Astrocyte (in vitro differentiated cells and primary cell): ENCODE results near the gene OR2A12. TPM values are rescaled to one million over a fixed set of nuclear protein-coding genes. Genes with fewer than 3 reads are reported as not detected.

ENCODE experiments used
- DNase-seq: peaks from one replicate; pipeline ENCODE4 v3.0.0-alpha.2; 2010; ENCODE audit warnings: low read depth
- FAIRE-seq: peaks from 2 replicates; lab custom pipeline; 2011; peaks lifted over from hg19 to GRCh38; lab: Jason Lieb, UNC
- H2AFZ ChIP-seq: 2 replicates; pipeline ENCODE4 v1.6.0; 2012; ENCODE audit warnings: low read depth, low read length, inconsistent platforms
- H3K27ac ChIP-seq: 2 replicates; pipeline ENCODE4 v1.5.1; 2011; ENCODE audit warnings: low read depth, low read length, inconsistent platforms
- H3K27me3 ChIP-seq: 2 replicates; pipeline ENCODE4 v1.6.0; 2011; ENCODE audit warnings: low read length, inconsistent platforms; ENCODE audit not compliant: insufficient read depth
- H3K36me3 ChIP-seq: 2 replicates; pipeline ENCODE4 v1.5.1; 2011; ENCODE audit warnings: low read length, inconsistent platforms; ENCODE audit not compliant: insufficient read depth
- H3K4me1 ChIP-seq: 2 replicates; pipeline ENCODE4 v1.5.1; 2011; ENCODE audit warnings: low read length, inconsistent platforms; ENCODE audit not compliant: insufficient read depth
- H3K4me2 ChIP-seq: 2 replicates; pipeline ENCODE4 v1.6.0; 2012; ENCODE audit warnings: low read length, inconsistent platforms
- H3K4me3 ChIP-seq: 2 replicates; pipeline ENCODE4 v1.5.1; 2011; ENCODE audit warnings: low read depth, mild to moderate bottlenecking, low read length, inconsistent platforms; ENCODE audit not compliant: insufficient read depth
- H3K79me2 ChIP-seq: 2 replicates; pipeline ENCODE4 v1.6.0; 2012; ENCODE audit warnings: mild to moderate bottlenecking, low read length, inconsistent platforms; ENCODE audit not compliant: insufficient read depth
- H3K9ac ChIP-seq: 2 replicates; pipeline ENCODE4 v1.6.0; 2012; ENCODE audit warnings: mild to moderate bottlenecking, low read length, inconsistent platforms
- H3K9me3 ChIP-seq: 2 replicates; pipeline ENCODE4 v1.5.1; 2012; ENCODE audit warnings: low read depth, mild to moderate bottlenecking, low read length, inconsistent platforms; ENCODE audit not compliant: insufficient read depth
- H4K20me1 ChIP-seq: 2 replicates; pipeline ENCODE4 v1.6.0; 2012; ENCODE audit warnings: low read length, inconsistent platforms; ENCODE audit not compliant: insufficient read depth
- H3K27ac Mint-ChIP-seq: one replicate; pipeline ENCODE4 v1.8.0; 2021; ENCODE audit warnings: mild to moderate bottlenecking, mixed read lengths; ENCODE audit not compliant: unreplicated experiment
- H3K27me3 Mint-ChIP-seq: one replicate; pipeline ENCODE4 v1.8.0; 2021; ENCODE audit warnings: low read depth, mixed read lengths; ENCODE audit not compliant: unreplicated experiment
- H3K36me3 Mint-ChIP-seq: one replicate; pipeline ENCODE4 v1.8.0; 2021; ENCODE audit warnings: low read depth, mixed read lengths; ENCODE audit not compliant: unreplicated experiment
- H3K4me1 Mint-ChIP-seq: one replicate; pipeline ENCODE4 v1.8.0; 2021; ENCODE audit warnings: low read depth, mixed read lengths; ENCODE audit not compliant: unreplicated experiment
- H3K4me3 Mint-ChIP-seq: one replicate; pipeline ENCODE4 v1.8.0; 2021; ENCODE audit warnings: mild to moderate bottlenecking, moderate library complexity, mixed read lengths; ENCODE audit not compliant: unreplicated experiment
- H3K9me3 Mint-ChIP-seq: one replicate; pipeline ENCODE4 v1.8.0; 2021; ENCODE audit warnings: mild to moderate bottlenecking, mixed read lengths; ENCODE audit not compliant: unreplicated experiment
- CTCF ChIP-seq: IDR thresholded peaks from 2 replicates; pipeline ENCODE4 v1.5.1; 2011; ENCODE audit warnings: low read depth, mild to moderate bottlenecking, inconsistent platforms, low read length, moderate library complexity; ENCODE audit not compliant: insufficient read depth
- EZH2 ChIP-seq: IDR thresholded peaks from 2 replicates; pipeline ENCODE4 v1.6.1; 2012; ENCODE audit warnings: mild to moderate bottlenecking, low read length, inconsistent platforms; ENCODE audit not compliant: insufficient read depth
- total RNA-seq: library from RNA; stranded (reverse); gene quantifications from 2 replicates; pipeline ENCODE4 v1.2.1, GENCODE V29; 2021

The OR2A12 gene
- total RNA-seq, 1 donor from 2014 or later = not detected

GRCh38 chr7:144142187-144142586 lies 56.1 kb downstream of the OR2A12 start:
- FAIRE-seq = no peak

GRCh38 chr7:144144426-144144825 lies 58.3 kb downstream of the OR2A12 start:
- H3K4me1 Mint-ChIP-seq = no peaks in the 10 kb centered on the region
- FAIRE-seq (no peak), DNase-seq (no peak)
- no peaks in the 10 kb centered on the region for H3K27me3 Mint-ChIP-seq
- peaks cover 2% of the 10 kb centered on the region for H3K9me3 ChIP-seq
- no peaks in the 10 kb centered on the region for H3K27me3 ChIP-seq
- H3K4me3 ChIP-seq = no peak overlapping the region
- no peaks in the 10 kb centered on the region for H4K20me1 ChIP-seq
- no peaks in the 10 kb centered on the region for H3K79me2 ChIP-seq
- H3K9me3 Mint-ChIP-seq = peaks cover 10% of the 10 kb centered on the region
- TF ChIP-seq CTCF = no peak
- no peak for TF ChIP-seq EZH2
- no peaks in the 10 kb centered on the region for H3K36me3 Mint-ChIP-seq
- H3K4me1 ChIP-seq = no peaks in the 10 kb centered on the region
- H3K27ac Mint-ChIP-seq = no peak overlapping the region
- no peak overlapping the region for H3K4me3 Mint-ChIP-seq
- no peak overlapping the region for H3K9ac ChIP-seq
- no peak overlapping the region for H2AFZ ChIP-seq
- H3K36me3 ChIP-seq = no peaks in the 10 kb centered on the region
- H3K27ac ChIP-seq = no peak overlapping the region
- H3K4me2 ChIP-seq = no peak overlapping the region

More at GRCh38 chr7:144142187-144142586, 56.1 kb downstream of the OR2A12 start:
- peaks cover 3% of the 10 kb centered on the region for H3K9me3 Mint-ChIP-seq
- Histone ChIP-seq H3K36me3 (no peaks in the 10 kb centered on the region), H3K9me3 (peaks cover 1% of the 10 kb centered on the region), H3K4me2 (no peak overlapping the region), H3K79me2 (no peaks in the 10 kb centered on the region), H3K27me3 (no peaks in the 10 kb centered on the region), H4K20me1 (no peaks in the 10 kb centered on the region), H3K27ac (no peak overlapping the region), H3K4me3 (no peak overlapping the region), H2AFZ (no peak overlapping the region), H3K9ac (no peak overlapping the region), H3K4me1 (no peaks in the 10 kb centered on the region)
- TF ChIP-seq CTCF = no peak
- TF ChIP-seq EZH2 = no peak
- no peaks in the 10 kb centered on the region for H3K4me1 Mint-ChIP-seq
- no peaks in the 10 kb centered on the region for H3K27me3 Mint-ChIP-seq
- no peak overlapping the region for H3K4me3 Mint-ChIP-seq
- H3K27ac Mint-ChIP-seq = no peak overlapping the region
- no peaks in the 10 kb centered on the region for H3K36me3 Mint-ChIP-seq
- DNase-seq = no peak

- Histone ChIP-seq H3K27ac (no peak overlapping the region), H3K4me3 (no peak overlapping the region), H3K27me3 (no peaks in the 10 kb centered on the region), H2AFZ (no peak overlapping the region), H3K4me2 (no peak overlapping the region), H3K9ac (no peak overlapping the region), H3K4me1 (no peaks in the 10 kb centered on the region), H3K79me2 (no peaks in the 10 kb centered on the region), H3K9me3 (peaks cover 2% of the 10 kb centered on the region), H4K20me1 (no peaks in the 10 kb centered on the region), H3K36me3 (no peaks in the 10 kb centered on the region)
- Mint-ChIP-seq H3K36me3 (no peaks in the 10 kb centered on the region), H3K4me3 (no peak overlapping the region), H3K27ac (no peak overlapping the region), H3K27me3 (no peaks in the 10 kb centered on the region), H3K9me3 (peaks cover 17% of the 10 kb centered on the region), H3K4me1 (no peaks in the 10 kb centered on the region)
- DNase-seq (no peak), FAIRE-seq (no peak)
- TF ChIP-seq EZH2 (no peak), CTCF (no peak)
These were observed 62.2 kb downstream of the OR2A12 start for GRCh38 chr7:144148224-144148827.

Other genes starting within 250 kb of the OR2A12 start
- gene TCAF1, start 184.1 kb upstream of the OR2A12 start, total RNA-seq = 90.8 and 97.4 TPM in 2 replicates
- gene OR2F2, start 151.0 kb upstream of the OR2A12 start, total RNA-seq = not detected in 2 replicates
- not detected in 2 replicates for gene OR2F1, start 131.4 kb upstream of the OR2A12 start, total RNA-seq
- not detected in 2 replicates for gene OR6B1, start 86.0 kb upstream of the OR2A12 start, total RNA-seq
- not detected in 2 replicates for gene OR2A5, start 37.3 kb upstream of the OR2A12 start, total RNA-seq
- gene OR2A25, start 16.5 kb upstream of the OR2A12 start, total RNA-seq = not detected in 2 replicates
- not detected in 2 replicates for gene OR2A2, start 23.3 kb downstream of the OR2A12 start, total RNA-seq
- not detected in 2 replicates for gene OR2A14, start 36.9 kb downstream of the OR2A12 start, total RNA-seq
- gene CTAGE4, start 97.2 kb downstream of the OR2A12 start, total RNA-seq = 0.99 and 1.4 TPM in 2 replicates
- gene ARHGEF35, start 109.6 kb downstream of the OR2A12 start, total RNA-seq = 4.4 and 5.0 TPM in 2 replicates
- not detected in 2 replicates for gene OR2A42, start 153.3 kb downstream of the OR2A12 start, total RNA-seq
- 0.62 and 0.64 TPM in 2 replicates for gene OR2A7, start 178.5 kb downstream of the OR2A12 start, total RNA-seq
- 0.96 and 0.98 TPM in 2 replicates for gene CTAGE8, start 183.0 kb downstream of the OR2A12 start, total RNA-seq
- gene OR2A1, start 226.1 kb downstream of the OR2A12 start, total RNA-seq = not detected in 2 replicates